GM18868 (cell line): ENCODE results near the gene PMM2.

Experiments
- ATAC-seq: cut with Tn5 transposase; IDR thresholded peaks from one replicate; pipeline ENCODE4 v1.9.1; 2021; ENCODE audit warnings: mild to moderate bottlenecking, moderate library complexity; ENCODE audit not compliant: unreplicated experiment

PMM2 gene

GRCh38 chr16:8882725-8883377 lies 85.2 kb downstream of the PMM2 start:
- ATAC-seq = no peak

DNA sequence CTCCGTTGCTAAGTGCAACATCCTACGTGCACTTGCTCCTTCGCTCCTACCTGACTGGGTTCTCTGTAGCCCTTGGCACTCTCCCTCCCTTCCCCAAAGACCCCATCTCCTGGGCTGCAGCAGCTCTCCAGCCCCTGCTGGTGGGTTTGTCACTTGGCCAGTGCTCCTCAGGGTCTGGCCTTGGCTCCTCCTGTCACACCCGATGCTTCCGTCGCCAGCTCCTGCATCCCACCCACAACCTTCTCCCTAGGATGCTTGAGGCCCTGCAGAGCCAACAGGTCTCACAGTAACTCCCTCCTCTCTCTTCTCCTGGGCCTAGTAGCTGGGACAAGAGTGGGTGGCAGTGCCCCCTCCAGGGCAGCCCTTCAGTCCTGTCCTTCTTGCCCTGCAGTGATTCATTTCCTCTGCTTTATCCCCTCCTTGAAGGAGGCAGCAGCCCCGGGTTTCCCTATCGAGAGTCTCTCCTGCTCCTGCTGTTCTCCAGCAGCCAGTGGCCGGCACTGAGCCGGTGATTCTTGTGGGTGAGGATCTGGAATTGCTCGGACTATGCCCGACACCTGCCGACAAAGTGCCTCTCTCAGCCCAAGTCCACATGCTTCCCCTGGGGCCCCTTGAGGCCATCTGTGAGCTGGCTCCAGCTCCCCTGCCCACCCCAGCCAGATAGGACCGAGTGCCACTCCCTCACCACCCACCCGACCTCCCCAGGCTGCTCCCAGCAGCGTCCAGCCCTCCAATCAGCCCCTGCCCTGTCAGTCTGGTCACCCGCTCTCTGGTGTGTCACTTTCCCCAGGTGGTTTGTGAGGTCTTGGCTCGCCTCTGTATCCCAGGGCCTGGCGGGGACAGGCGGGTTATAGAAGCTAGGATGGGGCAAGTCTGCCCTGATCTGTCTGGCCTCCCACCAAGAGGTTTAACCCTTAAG lies 88.3 kb downstream of the PMM2 start:
- ATAC-seq = no peak

DNA sequence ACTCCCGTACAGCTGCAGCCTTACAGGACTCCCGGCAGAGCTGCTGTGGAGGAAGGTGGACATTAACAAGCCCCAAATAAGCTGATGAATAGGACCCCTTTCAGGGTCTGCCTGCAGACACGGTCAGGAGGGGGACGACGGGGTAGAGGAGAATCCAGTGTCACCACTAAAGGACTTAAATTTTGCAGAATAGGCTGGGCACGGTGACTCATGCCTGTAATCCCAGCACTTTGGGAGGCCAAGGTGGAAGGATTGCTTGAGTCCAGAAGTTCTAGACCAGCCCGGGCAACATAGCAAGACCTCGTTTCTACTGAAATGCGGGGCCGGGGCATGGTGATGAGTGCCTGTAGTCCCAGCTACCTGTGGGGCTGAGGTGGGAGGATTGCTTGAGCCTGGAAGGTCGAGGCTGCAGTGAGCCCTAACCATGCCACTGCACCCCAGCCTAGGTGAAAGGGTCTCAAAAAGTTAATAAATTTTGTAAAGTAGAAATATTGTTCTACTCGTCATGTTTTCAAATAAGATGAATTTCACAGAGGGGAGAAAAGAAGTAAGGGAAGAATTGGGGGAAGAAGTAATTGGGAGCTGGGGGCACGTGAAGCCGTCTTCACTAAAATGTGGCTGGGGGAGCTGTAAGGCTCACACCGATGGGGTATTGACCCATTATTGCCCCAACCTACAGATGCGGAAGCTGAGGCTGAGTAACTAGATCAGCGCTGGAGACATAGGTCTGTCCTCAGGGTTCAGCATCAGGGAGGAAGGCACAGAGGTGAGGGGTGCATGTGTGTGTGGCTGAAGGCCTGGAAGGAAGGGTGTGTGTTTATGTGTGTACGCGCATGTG lies 89.2 kb downstream of the PMM2 start:
- no peak for ATAC-seq

GRCh38 chr16:8887431-8887765 lies 89.8 kb downstream of the PMM2 start:
- no peak for ATAC-seq

DNA sequence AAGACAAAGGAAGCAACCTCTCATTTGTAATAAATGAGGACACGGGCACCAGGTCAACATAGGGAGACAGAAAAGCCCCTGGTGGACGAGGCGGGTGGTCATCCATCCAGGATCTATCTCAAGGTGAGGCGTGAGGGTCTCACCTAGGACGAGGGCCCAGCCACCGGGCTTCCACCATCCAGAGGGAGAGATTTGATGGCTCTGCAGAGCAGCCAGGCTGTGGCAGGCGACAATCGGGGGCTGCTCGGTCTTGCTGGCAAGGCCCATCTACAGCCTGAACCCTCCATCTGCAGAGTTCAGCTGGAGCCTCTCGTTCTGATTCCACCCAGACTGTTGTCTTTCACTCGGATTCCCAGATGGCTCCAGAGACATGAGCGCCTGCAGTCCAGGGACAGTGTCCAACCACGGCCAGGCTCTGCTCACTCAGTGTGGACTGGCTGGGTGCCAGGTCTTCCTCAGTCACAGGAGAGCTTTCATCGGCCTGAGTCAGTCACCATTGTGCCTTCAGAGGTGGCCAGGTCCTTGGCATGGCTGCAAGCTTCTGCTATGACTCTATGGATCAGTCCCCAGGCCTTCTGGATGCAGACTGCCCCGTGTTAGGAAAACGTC lies 90.4 kb downstream of the PMM2 start:
- no peak for ATAC-seq

DNA sequence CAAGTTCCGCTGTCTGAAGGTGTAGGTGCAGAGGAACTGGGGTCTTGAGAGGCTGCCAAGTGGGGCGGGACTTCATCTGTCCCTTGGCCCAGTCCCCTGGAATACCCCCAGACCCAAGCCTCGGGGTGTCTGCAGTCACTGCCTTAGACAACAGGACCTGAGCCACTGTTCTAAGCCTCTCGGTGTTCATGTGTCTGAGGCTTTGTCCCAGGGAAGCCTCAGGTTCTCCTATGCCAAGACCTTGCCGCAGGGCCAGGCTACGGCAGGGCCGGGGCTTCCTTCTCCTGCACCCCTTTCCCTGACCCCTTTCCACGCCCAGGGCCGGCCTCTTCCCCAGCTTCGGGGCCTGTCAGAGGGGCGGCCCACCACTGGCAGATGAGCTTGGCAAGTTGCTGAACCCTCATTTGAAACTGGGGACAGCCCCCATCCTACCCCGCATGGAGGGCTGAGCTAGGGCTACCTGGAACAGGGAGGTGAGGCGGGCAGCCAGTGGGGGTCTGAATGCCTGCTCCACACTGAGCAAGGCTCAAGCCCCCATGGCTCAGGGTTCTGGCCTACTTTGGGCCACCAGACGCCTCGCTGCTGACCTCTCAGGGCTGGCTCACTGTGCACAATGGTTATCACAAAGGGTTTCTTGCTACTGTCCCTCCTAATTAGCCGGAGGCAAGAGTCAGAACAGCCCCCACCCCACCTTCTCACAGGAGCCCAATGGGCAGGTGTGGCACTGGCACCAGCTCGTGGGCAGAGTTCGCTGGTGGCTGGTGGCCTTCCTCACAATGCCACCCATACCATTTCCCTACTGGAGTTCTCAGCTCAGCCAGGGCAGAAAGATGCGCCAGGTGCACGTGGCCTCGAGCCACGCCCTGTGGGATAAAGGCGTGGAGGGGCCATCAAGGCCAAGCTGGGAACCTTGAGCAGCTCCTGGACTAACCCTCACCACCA lies 91.6 kb downstream of the PMM2 start:
- no peak for ATAC-seq

DNA sequence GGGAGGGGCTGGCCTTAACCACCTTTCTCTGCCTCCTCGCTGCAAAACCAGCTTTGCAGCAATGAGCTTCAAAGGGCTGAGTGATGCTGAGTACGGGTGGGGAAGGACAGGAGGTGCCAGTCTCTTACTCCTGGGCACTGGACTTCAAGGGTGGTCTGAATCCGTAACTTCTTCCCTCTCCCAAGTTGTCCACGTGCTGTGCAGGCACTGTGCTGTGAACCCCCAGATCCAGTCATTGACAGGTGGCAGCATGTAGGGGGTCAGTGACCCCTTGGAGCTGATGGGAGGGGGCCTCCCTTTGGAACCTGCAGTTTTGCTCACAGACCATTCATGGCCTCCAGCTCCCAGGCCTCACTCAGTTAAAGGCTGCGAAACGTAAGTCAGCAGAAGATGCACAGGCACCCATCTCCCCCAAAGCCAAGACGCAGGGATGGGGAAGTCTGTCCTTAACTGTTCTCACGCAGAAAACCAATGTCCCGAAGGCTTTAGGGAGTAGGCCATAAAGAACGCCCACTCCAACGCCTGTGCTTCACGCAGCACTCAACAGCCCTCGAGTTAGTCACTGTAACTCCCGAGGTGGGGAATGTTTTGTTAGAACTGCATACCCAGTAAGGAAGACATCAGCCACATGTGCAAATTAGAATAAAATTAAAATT lies 92.4 kb downstream of the PMM2 start:
- no peak for ATAC-seq

DNA sequence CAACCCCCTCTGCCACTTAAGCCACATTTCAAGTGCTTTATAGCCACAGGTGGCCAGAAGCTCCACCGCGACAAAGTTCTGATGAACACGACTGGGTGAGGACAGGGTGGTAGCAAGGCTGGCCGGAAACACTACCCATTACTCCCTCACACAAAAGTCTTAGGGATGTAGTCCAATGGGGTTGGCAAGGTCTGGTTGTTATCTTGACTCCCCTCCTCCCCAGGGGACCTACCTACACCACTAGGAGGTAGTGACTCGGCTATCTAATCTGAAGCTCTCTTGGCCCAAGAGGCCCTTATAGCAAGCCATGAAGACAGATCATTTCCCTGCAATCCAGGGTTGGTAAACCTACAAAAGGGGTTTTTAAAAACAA lies 92.9 kb downstream of the PMM2 start:
- ATAC-seq = no peak

DNA sequence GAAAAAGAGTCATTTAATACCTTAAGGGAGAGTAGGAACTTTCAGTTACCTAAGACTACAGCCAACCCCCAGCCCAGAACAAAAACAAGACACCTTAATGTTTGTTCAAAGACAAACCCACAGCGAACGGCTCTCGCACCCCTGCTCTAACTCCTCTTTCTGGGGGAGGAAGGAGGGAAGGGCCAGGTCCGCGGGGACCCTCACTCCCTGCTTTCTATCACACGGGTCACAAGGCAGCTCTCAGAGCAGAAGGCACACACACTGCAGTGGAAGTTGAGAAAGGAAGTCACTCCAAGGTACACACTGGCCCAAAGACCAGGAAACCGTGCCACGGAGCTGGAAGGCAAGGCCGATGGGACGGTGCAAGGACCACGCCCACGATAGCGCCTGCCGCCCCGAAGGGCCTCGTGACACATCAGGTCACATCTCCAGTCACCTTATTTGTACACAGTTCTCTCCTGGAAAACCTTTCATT lies 94.5 kb downstream of the PMM2 start:
- ATAC-seq = peak; percentile 33

DNA sequence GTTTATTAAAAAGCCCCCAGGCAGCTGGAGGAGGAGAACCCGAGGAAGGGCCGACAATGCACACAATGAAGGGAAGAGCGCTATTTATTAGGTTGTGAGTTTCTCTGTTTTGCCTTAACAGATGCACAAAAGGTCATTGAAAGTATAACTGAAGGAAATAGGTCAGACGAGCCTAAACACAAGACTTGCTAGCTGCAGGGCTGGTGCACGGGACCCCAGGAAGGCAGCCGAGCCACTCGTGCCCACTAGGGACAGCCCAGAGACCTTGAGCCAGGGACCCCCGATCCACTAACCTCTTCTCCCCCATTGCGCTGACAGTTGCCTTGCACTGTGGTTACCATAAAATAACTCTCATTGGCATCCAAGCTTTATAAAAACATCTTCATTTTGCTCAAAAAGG lies 95.8 kb downstream of the PMM2 start:
- no peak for ATAC-seq

- ATAC-seq = no peak
Observed at GRCh38 chr16:8893976-8894690, 96.5 kb downstream of the PMM2 start.

DNA sequence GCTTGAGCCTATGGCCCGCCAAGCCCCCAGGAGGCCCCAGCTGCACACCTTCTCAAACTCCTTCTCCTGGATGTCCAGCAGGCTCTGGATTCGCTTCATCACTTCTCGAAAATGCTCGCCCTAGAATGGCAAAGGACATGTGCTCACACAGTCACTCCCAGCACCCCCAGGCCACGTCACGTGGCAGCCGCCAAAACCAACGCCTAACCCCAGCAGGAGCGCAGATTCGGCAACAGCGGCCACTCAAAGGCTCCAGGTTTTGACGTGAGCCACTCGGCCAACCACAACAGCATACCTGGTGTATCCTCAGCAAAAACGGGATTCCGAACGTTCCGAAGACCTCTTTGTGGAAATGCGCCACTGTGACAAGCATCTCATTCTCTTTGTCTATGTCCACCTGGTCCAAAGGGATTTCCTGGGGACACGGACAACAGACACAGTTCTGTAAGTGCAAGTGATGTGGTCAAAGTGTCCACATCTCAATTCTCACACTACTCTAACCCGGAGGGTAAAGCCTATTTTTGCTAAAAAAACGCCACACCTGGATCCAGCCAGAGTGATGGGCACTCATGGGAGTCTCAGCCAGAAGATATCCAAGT lies 97.2 kb downstream of the PMM2 start:
- ATAC-seq = no peak

DNA sequence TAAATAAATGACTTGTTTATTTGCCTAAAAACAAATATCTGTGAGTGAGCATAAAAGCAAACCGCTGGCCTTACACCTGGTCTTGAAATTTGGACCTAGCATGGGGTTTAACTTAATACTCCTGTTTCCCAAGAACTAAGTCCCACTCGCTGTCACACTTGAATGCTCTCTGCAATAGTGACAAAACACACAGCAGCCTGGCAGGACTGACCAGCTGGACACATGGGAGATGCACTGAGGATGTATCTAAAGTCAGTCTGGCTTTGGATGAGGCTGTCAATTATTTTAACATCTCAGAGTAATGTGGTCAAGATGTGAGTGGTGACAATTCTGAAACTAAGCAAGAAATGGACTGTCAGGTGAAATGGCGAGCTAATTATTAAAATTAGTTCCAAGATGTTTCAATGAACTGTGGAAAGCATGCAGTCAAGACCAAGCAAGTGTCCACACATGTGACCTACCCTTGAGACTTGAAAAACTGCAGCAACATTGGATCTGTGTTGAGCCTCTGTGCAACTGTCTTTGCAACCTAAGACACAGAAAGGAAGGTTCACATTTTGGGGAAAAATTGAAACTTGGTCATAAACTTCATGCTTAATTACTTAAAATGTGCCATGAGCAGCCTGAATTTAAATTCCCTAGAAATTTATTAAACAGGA lies 101.2 kb downstream of the PMM2 start:
- ATAC-seq = no peak
